ENCODE data around the gene ENC1.
A peak's percentile ranks its signal among the peaks of the same experiment; 100 is the strongest.

- peak; percentile 39; the same call in 1 of the 2 replicates for TF ChIP-seq CTCF (IDR thresholded peaks at IDR 0.05; ENCODE audit: low read length)
- no peak for TF ChIP-seq EZH2 (IDR thresholded peaks at IDR 0.05; ENCODE audit: borderline replicate concordance, low read length)
These were observed 32.7 kb upstream of the ENC1 start for GRCh38 chr5:74673011-74673790.
